Large intestine (tissue), 3 donors: ENCODE measurements around the gene NEURL1B. TPM values are rescaled to one million over a fixed set of nuclear protein-coding genes. Genes with fewer than 3 reads are reported as not detected.

Source experiments
- DNase-seq, 2 donors: peaks; one replicate each; pipeline versions ENCODE4 v3.0.0 to v3.0.0-alpha.2; 2013
- H3K27ac ChIP-seq: one replicate; pipeline ENCODE4 v1.5.1; 2013; ENCODE audit warnings: low read length
- H3K27me3 ChIP-seq: 2 replicates; pipeline ENCODE4 v1.6.1; 2013; ENCODE audit warnings: low read length; ENCODE audit not compliant: control insufficient read depth, insufficient read depth
- H3K36me3 ChIP-seq: 2 replicates; pipeline ENCODE4 v1.6.1; 2013; ENCODE audit warnings: low read length; ENCODE audit not compliant: control insufficient read depth, insufficient read depth
- H3K4me1 ChIP-seq: one replicate; pipeline ENCODE4 v1.6.1; 2013; ENCODE audit warnings: low read length; ENCODE audit not compliant: control insufficient read depth, insufficient read depth
- H3K4me3 ChIP-seq: one replicate; pipeline ENCODE4 v1.5.1; 2013; ENCODE audit warnings: low read length
- H3K9me3 ChIP-seq: one replicate; pipeline ENCODE4 v1.6.1; 2013; ENCODE audit warnings: mild to moderate bottlenecking, low read depth, low read length, moderate library complexity; ENCODE audit not compliant: control insufficient read depth
- WGBS: methylation state at CpG from one replicate; pipeline ENCODE4 v1.1.5; 2013; ENCODE audit warnings: low lambda C conversion rate; ENCODE audit not compliant: insufficient coverage; 5-methylcytosine and 5-hydroxymethylcytosine counted together
- polyA plus RNA-seq: library from polyadenylated mRNA; unstranded; fragments of 120-200 nt; gene quantifications from one replicate; pipeline ENCODE4 v1.2.1, GENCODE V29; 2013

Gene NEURL1B
- polyA plus RNA-seq, 1 donor, result 13.5 TPM

DNA sequence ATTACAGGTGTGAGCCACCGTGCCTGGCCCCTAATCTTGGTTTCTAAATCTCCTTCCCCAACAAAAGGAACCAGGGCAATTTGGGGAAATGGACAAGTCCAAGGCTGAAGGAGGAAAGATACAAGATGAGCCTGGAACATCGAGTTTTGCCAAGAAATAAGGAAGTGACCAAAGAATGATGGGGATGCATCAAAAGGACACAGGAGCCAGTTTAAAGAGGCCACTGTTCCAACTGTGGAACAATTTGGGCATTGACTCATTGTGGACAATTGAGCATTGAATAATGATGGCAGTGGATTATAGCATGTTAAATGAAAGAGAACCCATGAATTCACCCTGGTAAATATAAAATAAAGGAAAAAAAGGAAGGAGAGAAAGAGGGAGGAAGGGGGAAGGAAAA is 82.4 kb downstream of the NEURL1B start:
- no peaks in the 10 kb centered on the region for H3K9me3 ChIP-seq
- no peaks in the 10 kb centered on the region for H3K36me3 ChIP-seq
- H3K4me3 ChIP-seq, result no peak overlapping the region
- WGBS, result no CpG with 5 or more reads among the region's 2 CpGs
- H3K4me1 ChIP-seq, result no peaks in the 10 kb centered on the region
- no peak overlapping the region for H3K27ac ChIP-seq
- H3K27me3 ChIP-seq, result peaks cover 25% of the 10 kb centered on the region
- DNase-seq, result no peak

DNA sequence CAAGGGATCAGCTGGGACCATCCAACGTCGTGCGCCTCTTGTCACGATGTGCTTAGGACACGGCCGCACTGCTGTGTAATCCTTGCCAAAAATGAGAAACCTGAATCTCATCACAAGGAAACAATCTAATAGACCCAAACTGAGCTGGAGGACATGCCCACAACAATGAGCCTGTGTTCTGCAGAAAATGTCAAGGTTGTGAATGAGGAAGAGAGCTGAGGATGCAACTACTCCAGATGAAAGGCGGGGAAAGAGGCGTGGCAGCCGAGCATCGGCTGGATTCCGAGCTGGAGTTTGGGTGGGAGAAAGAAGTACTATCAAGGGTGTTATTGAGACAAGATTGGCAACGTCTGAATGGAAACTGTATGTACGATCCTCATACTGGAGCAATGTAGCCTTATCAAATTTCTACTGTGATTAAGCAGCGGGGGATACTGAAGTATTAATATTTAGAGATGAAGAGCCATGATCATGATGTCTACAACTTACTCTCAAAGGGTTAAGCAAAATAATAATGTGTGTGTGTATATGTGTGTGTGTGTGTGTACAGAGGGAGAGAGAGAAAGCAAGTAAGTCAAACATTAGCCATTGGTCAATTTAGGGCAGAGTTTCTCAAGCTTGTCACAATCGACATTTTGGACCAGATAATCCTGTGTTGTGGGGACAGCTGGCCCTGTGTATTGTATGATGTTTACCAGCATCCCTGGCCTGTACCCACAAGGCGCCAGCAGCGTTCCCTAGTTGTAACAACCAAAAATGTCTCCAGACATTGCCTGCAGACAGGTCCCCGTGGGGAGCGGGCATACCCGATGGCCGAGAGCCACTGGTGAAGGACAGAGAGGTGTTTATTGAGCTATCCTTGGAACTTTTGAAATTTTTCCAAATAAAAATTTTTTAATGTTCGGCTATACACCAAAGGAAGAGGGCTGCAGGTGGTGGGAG is 83.5 kb downstream of the NEURL1B start:
- Histone ChIP-seq H3K4me1 (no peaks in the 10 kb centered on the region), H3K27ac (no peak overlapping the region), H3K9me3 (no peaks in the 10 kb centered on the region), H3K36me3 (no peaks in the 10 kb centered on the region), H3K27me3 (peaks cover 22% of the 10 kb centered on the region), H3K4me3 (no peak overlapping the region)
- WGBS, result 71% methylated on average over 9 of the region's 22 CpGs
- DNase-seq, result no peak

DNA sequence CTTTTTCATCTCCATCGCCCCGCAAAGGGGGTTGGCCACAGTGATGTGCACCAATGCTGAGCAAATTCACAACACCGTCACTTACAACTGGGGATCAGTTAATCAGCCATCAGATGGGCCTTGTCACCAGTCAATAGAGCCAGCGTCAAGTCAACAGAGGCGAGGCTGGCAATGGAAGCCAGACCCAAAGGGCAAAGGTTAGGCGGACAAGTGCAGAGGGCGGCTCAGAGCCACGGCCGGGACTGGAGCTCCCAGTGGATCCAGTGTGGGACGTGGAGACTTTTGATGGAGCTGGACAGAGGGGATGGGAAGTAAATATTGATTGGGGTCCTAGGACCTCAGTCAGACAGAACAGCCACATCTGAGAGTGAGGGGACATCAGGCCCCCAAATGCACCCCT is 84.2 kb downstream of the NEURL1B start:
- WGBS, result 70% methylated on average over 2 of the region's 10 CpGs

DNA sequence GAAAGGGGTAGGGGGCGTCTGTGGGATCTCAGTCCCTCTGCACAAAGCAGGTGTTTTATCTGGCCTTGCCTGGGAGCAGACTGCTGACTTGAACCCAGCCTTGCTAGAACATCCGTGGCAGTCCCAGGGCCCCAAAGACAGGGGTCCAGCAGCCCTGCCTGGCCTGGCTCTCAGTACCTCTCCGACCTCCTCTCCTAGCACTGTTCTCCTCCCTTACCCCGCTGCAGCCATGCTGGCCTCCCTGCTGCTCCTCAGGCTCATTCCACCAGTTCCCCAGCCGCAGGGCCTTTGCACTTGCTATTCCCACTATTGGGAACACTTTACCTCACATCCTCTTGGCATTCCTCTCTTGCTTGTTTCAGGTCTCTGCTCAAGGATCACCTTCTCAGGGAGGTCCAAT is 84.7 kb downstream of the NEURL1B start:
- H3K4me3 ChIP-seq, result no peak overlapping the region
- H3K36me3 ChIP-seq, result no peaks in the 10 kb centered on the region
- peaks cover 20% of the 10 kb centered on the region for H3K27me3 ChIP-seq
- DNase-seq, result no peak
- H3K4me1 ChIP-seq, result no peaks in the 10 kb centered on the region
- WGBS, result no CpG with 5 or more reads among the region's 5 CpGs
- no peak overlapping the region for H3K27ac ChIP-seq
- no peaks in the 10 kb centered on the region for H3K9me3 ChIP-seq

More for the DNA sequence above, 84.2 kb downstream of the NEURL1B start:
- H3K4me3 ChIP-seq, result no peak overlapping the region
- H3K27ac ChIP-seq, result no peak overlapping the region
- H3K9me3 ChIP-seq, result no peaks in the 10 kb centered on the region
- no peak for DNase-seq
- no peaks in the 10 kb centered on the region for H3K36me3 ChIP-seq
- H3K27me3 ChIP-seq, result peaks cover 21% of the 10 kb centered on the region
- H3K4me1 ChIP-seq, result no peaks in the 10 kb centered on the region

DNA sequence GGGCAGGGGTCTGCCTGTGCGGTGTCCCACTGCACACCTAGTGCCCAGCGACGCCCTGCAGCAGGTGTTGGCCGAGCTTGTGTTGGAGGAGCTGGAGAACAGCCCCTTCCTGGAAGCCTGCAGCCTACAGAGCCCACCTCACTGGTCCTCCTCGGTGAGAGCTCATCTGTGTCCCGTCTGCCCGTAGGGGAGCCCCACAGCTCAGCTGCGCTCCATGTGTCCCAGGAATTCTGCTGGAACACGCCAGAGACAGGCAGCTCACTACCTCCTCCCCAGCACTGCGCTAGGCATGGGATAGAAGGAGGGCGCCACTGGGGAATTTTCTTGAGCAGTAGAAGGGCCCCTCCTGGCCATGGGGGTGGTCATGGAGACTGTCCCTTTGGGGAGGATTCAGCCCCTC is 85.9 kb downstream of the NEURL1B start:
- Histone ChIP-seq H3K27me3 (peaks cover 11% of the 10 kb centered on the region), H3K9me3 (no peaks in the 10 kb centered on the region), H3K27ac (no peak overlapping the region), H3K4me3 (no peak overlapping the region), H3K36me3 (no peaks in the 10 kb centered on the region), H3K4me1 (no peaks in the 10 kb centered on the region)
- WGBS, result no CpG with 5 or more reads among the region's 11 CpGs
- DNase-seq, result no peak

DNA sequence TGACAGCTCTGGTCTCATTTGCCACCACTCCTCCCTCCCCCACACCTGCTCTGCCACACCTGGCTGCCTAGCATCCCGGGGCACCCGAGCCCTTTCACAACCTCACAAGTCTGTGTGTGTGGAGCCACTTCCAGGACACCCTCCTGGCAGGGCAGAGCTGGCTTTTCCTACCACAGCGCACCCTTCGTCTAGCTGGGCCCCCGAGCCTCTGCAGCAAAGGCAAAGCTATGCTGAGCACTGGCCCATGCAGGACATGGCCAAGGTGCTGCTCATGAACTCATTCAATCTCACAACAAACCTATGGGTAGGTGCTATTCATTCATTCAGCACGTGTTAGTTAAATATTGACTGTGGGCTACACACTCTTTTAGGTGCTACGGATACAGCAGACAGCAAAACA is 86.5 kb downstream of the NEURL1B start:
- no CpG with 5 or more reads among the region's 7 CpGs for WGBS
- DNase-seq, result no peak
- H3K36me3 ChIP-seq, result no peaks in the 10 kb centered on the region

DNA sequence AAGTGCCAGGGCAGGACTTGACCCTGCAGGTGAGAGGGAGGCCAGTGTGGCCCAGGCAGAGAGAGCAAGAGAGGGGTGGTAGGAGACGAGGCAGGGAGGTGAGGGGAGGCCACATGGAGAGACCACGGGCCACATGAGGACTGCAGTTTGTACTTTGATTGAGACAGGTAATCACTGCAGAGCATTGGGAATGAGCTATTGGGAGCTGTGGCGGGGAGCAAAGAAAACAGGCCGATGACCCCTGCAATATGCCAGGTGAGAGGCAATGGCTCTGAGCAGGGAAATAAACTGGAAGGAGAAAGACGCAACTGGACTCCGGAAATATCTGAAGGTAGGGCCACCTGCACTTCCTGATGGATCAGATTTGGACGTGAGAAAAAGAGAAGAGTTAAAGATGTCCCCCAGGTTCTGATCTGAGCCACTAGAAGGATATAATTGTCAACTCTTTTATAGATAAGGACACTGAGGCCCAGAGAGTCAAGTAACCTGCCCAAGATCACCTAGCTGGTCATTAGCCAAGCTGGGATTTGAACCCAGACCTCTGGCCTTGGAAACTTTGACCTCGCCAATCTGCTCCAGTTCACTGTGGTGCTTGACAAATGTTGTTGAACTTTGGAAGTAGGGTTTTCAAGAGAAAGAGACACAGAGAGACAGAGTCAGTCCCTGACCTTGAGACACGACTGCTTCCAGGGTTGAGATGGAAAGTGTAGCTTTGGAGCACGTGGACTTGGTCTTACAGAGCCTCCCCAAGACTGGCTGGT is 87.6 kb downstream of the NEURL1B start:
- peaks cover 10% of the 10 kb centered on the region for H3K4me1 ChIP-seq
- no peaks in the 10 kb centered on the region for H3K9me3 ChIP-seq
- no peak for DNase-seq
- no peak overlapping the region for H3K4me3 ChIP-seq
- H3K36me3 ChIP-seq, result no peaks in the 10 kb centered on the region
- WGBS, result 20% methylated on average over 1 of the region's 10 CpGs
- H3K27me3 ChIP-seq, result peaks cover 4% of the 10 kb centered on the region
- H3K27ac ChIP-seq, result no peak overlapping the region

More for the DNA sequence above, 86.5 kb downstream of the NEURL1B start:
- H3K4me3 ChIP-seq, result no peak overlapping the region
- H3K4me1 ChIP-seq, result no peaks in the 10 kb centered on the region
- H3K27ac ChIP-seq, result no peak overlapping the region
- no peaks in the 10 kb centered on the region for H3K9me3 ChIP-seq
- peaks cover 8% of the 10 kb centered on the region for H3K27me3 ChIP-seq

DNA sequence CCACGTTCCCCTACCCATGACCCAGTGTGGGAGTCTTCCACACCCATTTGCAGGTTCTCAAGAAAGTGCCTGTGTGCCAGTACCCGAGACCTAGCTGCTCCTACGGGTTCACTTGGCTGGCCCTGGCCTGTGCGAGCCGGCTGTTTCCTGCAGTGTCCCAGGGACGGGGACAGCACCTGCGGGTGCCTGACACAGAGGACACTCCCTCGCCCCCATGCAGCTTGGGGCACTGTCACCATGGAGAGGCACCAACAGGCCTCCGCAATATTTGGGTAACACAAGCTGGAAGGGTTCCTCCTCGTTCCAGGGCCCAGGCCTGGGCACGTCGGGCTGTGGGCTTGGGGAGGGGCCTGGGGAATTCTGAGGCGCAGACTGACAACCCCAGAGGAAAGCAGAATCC is 88.5 kb downstream of the NEURL1B start:
- H3K4me1 ChIP-seq, result peaks cover 15% of the 10 kb centered on the region
- H3K4me3 ChIP-seq, result no peak overlapping the region
- H3K9me3 ChIP-seq, result no peaks in the 10 kb centered on the region
- WGBS, result no CpG with 5 or more reads among the region's 13 CpGs
- no peak for DNase-seq
- H3K36me3 ChIP-seq, result no peaks in the 10 kb centered on the region
- no peak overlapping the region for H3K27ac ChIP-seq
- no peaks in the 10 kb centered on the region for H3K27me3 ChIP-seq

DNA sequence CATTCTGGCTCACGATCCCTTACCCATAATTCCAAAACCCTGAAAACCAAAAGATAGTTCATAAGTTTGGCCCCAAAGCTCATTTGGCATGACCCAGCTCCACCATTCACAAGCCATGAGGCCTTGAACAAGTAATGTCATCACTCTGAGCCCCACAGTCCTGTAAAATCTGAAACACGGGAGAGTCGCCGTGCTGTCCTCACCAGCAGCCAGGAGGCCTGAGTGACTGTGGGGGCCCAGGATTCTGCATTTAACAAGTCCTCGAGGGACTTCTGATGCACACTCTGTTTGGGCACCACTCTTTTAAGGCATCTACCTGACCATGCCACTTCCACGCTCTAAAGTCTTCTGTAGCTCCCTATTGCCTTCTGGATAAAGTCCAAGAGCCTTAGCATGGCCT is 89.2 kb downstream of the NEURL1B start:
- DNase-seq, result no peak
- H3K4me1 ChIP-seq, result peaks cover 15% of the 10 kb centered on the region
- no peak overlapping the region for H3K27ac ChIP-seq
- 100% methylated on average over 1 of the region's 6 CpGs for WGBS
- H3K27me3 ChIP-seq, result no peaks in the 10 kb centered on the region
- H3K36me3 ChIP-seq, result no peaks in the 10 kb centered on the region
- H3K4me3 ChIP-seq, result no peak overlapping the region
- H3K9me3 ChIP-seq, result no peaks in the 10 kb centered on the region

DNA sequence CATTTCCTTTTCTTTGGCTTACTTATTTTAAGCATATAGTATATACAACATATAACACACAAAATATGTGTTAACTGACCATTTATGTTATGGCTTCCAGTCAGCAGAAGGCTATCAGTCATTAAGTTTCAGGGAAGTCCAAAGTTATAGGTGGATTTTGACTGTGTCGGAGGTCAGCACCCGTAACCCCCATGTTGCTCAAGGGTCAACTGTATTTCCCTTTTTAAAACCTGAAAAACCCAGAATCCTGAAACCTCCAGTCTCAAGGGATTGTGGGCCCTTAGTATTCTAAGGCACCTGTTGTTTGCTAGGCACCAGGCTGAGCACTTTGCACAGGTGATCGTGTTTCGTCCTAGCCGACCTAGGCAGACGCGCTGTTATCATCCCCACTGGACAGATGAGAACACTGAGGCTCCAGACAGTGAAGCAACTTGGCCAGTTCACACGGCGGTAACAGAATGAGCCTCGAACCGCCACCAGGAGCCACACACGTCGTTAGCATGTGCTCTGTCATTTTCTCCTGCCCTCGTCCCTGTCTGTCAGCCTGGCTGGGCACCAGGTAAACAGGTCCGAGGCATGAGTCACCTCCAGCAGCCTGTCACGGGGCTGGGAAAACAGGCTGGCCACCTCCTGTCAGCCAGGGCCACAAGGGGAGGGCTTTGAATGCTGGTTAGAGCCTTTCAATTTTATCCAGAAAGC is 90.1 kb downstream of the NEURL1B start:
- H3K36me3 ChIP-seq, result no peaks in the 10 kb centered on the region
- DNase-seq, result no peak
- H3K4me3 ChIP-seq, result no peak overlapping the region
- H3K4me1 ChIP-seq, result peaks cover 15% of the 10 kb centered on the region
- no peaks in the 10 kb centered on the region for H3K9me3 ChIP-seq
- H3K27me3 ChIP-seq, result no peaks in the 10 kb centered on the region
- H3K27ac ChIP-seq, result no peak overlapping the region
- no CpG with 5 or more reads among the region's 16 CpGs for WGBS
